Measurements from ENCODE around the gene TMEM107. TPM values are rescaled to one million over a fixed set of nuclear protein-coding genes. Genes with fewer than 3 reads are reported as not detected.

The TMEM107 gene
- total RNA-seq, 4 donors from 2014 or later, result 0.77 to 42.6 (median 25.1) TPM

DNA sequence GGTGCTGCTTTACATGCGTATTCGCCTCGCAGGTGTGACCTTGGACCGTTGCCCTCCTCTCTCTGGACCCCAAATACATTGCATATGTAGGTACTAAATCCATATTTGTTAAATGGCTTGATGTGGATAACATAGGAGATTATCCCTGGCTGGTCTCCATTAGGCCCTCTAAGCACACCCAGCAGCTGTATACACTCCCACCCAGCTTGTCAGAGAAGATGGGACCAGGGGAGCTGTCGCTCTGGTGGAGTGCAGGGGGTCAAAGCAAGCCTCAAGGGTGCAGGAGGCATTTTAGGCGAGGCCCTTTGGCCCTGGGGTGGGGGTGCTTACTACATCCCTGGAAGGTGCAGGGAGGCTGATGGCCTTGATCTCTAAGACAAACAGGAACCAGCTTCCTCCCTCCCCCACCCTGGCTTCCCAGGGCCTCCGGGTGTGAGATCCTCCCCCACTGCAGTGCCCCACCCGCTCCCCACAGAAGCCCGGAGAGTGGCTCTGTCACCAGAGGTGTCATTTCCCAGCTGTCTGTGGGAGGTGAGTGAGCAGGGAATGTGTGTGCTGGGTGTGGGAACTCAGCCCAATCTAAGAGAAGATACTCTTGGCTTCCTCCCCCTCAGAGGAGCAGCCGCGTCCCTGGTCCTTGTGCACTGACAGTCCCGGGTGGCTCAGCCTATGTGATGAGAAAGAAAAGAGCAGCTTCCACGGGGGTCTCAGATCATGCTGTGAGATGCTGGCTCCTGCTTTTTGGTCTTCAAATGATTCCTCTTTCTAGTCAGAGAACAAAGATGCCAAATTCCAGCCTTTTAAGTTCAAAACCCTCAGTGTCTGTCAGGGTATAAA is 12.0 kb downstream of the TMEM107 start:
- no peaks in the 10 kb centered on the region for H3K27me3 ChIP-seq
- H3K36me3 ChIP-seq, result no peaks in the 10 kb centered on the region
- peak overlapping the region; percentile 97 to 100 for H3K27ac ChIP-seq
- no peaks in the 10 kb centered on the region for H3K9me3 ChIP-seq
- H3K4me3 ChIP-seq, result peak overlapping the region in 1 of 2 donors; percentile 1
- peaks cover 14 to 26% of the 10 kb centered on the region in 2 donors for H3K4me1 ChIP-seq
- DNase-seq, result peak; percentile 76 to 86
- TF ChIP-seq POLR2A (IDR thresholded peaks at IDR 0.05), result peak; percentile 22 to 29
- TF ChIP-seq, protein P1, sequence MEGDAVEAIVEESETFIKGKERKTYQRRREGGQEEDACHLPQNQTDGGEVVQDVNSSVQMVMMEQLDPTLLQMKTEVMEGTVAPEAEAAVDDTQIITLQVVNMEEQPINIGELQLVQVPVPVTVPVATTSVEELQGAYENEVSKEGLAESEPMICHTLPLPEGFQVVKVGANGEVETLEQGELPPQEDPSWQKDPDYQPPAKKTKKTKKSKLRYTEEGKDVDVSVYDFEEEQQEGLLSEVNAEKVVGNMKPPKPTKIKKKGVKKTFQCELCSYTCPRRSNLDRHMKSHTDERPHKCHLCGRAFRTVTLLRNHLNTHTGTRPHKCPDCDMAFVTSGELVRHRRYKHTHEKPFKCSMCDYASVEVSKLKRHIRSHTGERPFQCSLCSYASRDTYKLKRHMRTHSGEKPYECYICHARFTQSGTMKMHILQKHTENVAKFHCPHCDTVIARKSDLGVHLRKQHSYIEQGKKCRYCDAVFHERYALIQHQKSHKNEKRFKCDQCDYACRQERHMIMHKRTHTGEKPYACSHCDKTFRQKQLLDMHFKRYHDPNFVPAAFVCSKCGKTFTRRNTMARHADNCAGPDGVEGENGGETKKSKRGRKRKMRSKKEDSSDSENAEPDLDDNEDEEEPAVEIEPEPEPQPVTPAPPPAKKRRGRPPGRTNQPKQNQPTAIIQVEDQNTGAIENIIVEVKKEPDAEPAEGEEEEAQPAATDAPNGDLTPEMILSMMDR (IDR thresholded peaks at IDR 0.05), result no peak
- intact Hi-C loops (cut with DNase I; ENCODE audit: low total_unique reads), result no loop called here

DNA sequence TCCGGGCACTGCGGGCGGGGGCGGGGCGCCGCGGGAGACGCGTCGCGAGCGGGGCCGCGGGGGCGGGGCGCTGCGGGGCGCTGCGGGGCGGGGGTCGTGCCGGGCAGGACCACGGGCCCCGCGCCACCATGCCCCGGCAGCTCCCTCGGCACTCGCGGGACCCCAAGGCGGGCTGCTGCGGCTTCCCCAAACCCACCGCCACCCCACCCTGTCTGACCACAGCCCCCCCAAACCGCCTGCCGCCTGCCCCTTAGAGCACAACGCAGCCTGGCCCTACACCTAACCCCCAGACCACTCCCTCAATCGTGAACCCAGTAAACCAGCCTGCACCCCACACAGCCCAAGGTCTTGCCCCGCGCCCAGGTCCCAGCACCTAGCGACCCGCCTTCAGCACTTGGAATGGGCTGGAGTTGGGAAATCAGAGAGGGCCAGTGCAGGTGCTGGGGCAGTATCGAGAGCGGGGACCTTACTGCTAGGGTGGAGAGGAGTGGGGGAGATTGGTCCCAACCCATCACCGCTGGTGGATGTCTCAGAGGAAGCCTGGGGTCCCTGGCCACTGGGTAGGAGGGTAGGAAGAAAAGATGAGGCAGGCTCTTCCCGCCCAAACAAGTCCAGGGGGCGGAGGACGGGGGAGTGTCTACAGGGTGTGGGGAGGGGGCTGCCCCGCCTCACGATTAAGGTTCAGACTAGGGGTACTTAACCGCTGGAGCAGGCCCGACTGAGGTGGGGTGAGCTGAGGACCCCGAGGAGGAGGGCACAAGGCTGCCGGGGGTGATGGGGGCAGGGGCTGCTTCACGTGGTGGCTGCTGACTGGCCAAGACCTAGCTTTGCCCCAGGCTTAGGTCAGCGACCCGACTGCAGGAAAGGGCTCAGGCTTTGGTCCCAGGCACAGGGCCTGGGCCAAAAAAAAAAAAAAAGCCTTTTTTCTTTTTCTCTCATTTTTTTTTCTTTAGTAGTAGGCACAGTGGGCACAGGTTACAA is 12.9 kb downstream of the TMEM107 start:
- peak in 1 of 2 donors; percentile 58 for DNase-seq
- Histone ChIP-seq H3K4me3 (peak overlapping the region; percentile 80 to 96), H3K27ac (peak overlapping the region; percentile 97 to 100), H3K4me1 (peaks cover 14 to 26% of the 10 kb centered on the region in 2 donors), H3K36me3 (no peaks in the 10 kb centered on the region), H3K27me3 (no peaks in the 10 kb centered on the region), H3K9me3 (no peaks in the 10 kb centered on the region)
- no peak for TF ChIP-seq POLR2A (IDR thresholded peaks at IDR 0.05)
- TF ChIP-seq, protein P1 (IDR thresholded peaks at IDR 0.05), result no peak
- intact Hi-C loops (cut with DNase I; ENCODE audit: low total_unique reads), result no loop called here

DNA sequence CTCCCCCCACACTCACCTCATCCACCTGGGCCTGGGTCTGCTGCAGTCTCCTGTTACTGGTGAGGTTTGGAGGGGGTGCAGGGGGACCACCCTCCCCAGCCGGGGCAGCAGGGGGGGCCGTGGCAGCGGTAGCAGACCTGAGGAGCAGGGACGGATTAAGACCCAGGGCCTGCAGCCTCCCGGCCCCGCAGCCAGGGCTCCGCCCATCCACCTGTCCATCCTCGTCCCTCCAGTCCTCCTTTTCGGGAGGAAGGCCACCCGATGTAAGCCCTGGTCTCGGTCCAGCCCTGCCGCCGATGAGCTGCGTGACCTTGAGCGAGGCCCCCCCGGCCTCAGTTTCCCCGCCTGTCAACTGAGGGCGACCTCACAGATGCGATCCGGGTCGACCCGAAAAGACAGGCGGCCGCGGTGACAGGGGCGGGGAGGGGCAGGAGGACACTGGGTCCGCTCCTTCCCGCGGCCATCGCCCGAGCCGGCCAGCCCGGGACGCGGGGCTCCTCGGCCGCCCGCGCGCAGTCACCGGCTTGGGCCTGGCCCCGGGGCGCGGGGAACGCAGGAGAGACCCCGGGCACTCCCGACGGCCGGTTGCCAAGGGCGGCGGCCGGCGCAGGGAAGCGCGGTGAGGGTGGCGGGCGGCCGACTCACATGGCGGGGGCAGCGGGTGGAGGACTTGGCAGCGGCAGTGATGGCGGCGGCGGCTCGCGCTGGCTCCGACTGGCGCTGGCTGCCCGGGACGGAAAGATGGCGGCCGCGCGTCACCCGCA is 13.8 kb downstream of the TMEM107 start, which contains the start of gene VAMP2:
TSS of gene VAMP2 (minus strand) at position 716 of the 764 bp plus-strand sequence. CDS start at position 647, 69 bp downstream.
- intact Hi-C loops (cut with DNase I; ENCODE audit: low total_unique reads), result no loop called here
- Histone ChIP-seq H3K9me3 (no peaks in the 10 kb centered on the region), H3K27ac (peak within 1 kb of the TSS; percentile 97 to 100), H3K4me1 (peaks cover 14 to 26% of the 10 kb centered on the region in 2 donors), H3K36me3 (no peaks in the 10 kb centered on the region), H3K27me3 (no peaks in the 10 kb centered on the region), H3K4me3 (peak within 1 kb of the TSS; percentile 80 to 96)
- peak; percentile 74 to 86 for DNase-seq
- peak; percentile 87 to 97 for TF ChIP-seq POLR2A (IDR thresholded peaks at IDR 0.05)
- TF ChIP-seq, protein P1 (IDR thresholded peaks at IDR 0.05), result peak in 1 of 4 experiments; percentile 20

DNA sequence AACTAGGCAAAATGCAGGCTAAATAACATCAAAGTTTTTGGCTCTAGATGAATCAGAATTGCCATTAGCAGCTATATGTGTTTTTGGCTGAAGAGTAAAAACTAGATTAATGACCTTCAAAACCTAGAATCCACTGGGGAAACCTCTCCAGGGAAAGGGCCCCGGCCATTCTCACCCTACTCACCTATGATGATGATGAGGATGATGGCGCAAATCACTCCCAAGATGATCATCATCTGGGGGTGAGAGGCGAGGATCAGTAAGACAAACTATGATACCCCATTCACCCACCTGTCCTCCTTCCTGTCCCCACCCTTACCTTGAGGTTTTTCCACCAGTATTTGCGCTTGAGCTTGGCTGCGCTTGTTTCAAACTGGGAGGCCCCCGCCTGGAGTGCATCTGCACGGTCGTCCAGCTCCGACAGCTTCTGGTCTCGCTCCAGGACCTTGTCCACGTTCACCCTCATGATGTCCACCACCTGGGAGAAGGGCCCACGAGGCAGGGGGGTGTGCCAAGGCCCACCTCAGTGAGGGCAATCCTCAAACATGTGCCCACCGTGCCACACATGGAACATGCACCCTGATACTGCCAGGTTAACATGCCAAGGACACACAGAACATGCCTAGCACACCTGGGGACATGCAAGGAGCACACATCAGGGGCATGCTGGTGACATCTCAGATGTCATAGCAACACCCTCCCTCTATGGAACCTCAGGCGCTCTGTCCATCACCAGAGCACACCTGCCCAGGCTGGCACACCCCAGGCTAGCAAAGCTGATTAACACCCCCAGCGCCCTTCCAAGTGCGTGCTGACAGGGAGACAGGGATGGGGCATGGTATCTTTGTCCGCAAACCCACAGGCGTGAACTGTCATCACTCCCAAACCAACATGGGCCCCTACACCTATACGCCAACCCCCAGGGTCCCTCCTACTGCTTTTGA is 14.6 kb downstream of the TMEM107 start:
- Histone ChIP-seq H3K27me3 (no peaks in the 10 kb centered on the region), H3K4me3 (peak overlapping the region; percentile 80 to 96), H3K9me3 (no peaks in the 10 kb centered on the region), H3K36me3 (no peaks in the 10 kb centered on the region), H3K27ac (peak overlapping the region; percentile 97 to 100), H3K4me1 (peaks cover 14 to 26% of the 10 kb centered on the region in 2 donors)
- no peak for DNase-seq
- TF ChIP-seq, protein P1 (IDR thresholded peaks at IDR 0.05), result no peak
- TF ChIP-seq POLR2A (IDR thresholded peaks at IDR 0.05), result no peak
- intact Hi-C loops (cut with DNase I; ENCODE audit: low total_unique reads), result no loop called here
